Measurements from ENCODE around the gene SOCS6.

Gene SOCS6

GRCh38 chr18:70261141-70261788 is 27.6 kb upstream of the SOCS6 start:
- DNase-seq (ENCODE audit: low read depth, low spot score), result no peak
- H3K4me3 ChIP-seq (ENCODE audit: low read length), result no peak overlapping the region
- H3K36me3 ChIP-seq (ENCODE audit: control insufficient read depth, insufficient read depth, low read length), result no peaks in the 10 kb centered on the region
- no CpG with 5 or more reads among the region's 9 CpGs for WGBS (ENCODE audit: insufficient coverage, insufficient read length)
- H3K27ac ChIP-seq (ENCODE audit: low read length), result no peak overlapping the region
- no peaks in the 10 kb centered on the region for H3K27me3 ChIP-seq (ENCODE audit: control insufficient read depth, insufficient read depth, low read length)
- H3K4me1 ChIP-seq (ENCODE audit: control insufficient read depth, insufficient read depth, low read length), result no peaks in the 10 kb centered on the region
- H3K9me3 ChIP-seq (ENCODE audit: control insufficient read depth, insufficient read depth, low read length), result no peaks in the 10 kb centered on the region

GRCh38 chr18:70263336-70263735 is 25.5 kb upstream of the SOCS6 start:
- H3K27ac ChIP-seq (ENCODE audit: low read length), result no peak overlapping the region
- no peaks in the 10 kb centered on the region for H3K9me3 ChIP-seq (ENCODE audit: control insufficient read depth, insufficient read depth, low read length)
- no peaks in the 10 kb centered on the region for H3K36me3 ChIP-seq (ENCODE audit: control insufficient read depth, insufficient read depth, low read length)
- no peak for DNase-seq (ENCODE audit: low read depth, low spot score)
- no peaks in the 10 kb centered on the region for H3K4me1 ChIP-seq (ENCODE audit: control insufficient read depth, insufficient read depth, low read length)
- WGBS (ENCODE audit: insufficient coverage, insufficient read length), result no CpG with 5 or more reads among the region's 3 CpGs
- H3K4me3 ChIP-seq (ENCODE audit: low read length), result no peak overlapping the region
- H3K27me3 ChIP-seq (ENCODE audit: control insufficient read depth, insufficient read depth, low read length), result no peaks in the 10 kb centered on the region

- Histone ChIP-seq H3K9me3 (ENCODE audit: control insufficient read depth, insufficient read depth, low read length) (0 out of 2 replicates have a peak, but pooled peaks cover 2% of the 10 kb centered on the region), H3K4me3 (ENCODE audit: low read length) (no peak overlapping the region), H3K4me1 (ENCODE audit: control insufficient read depth, insufficient read depth, low read length) (no peaks in the 10 kb centered on the region), H3K27me3 (ENCODE audit: control insufficient read depth, insufficient read depth, low read length) (no peaks in the 10 kb centered on the region), H3K27ac (ENCODE audit: low read length) (no peak overlapping the region), H3K36me3 (ENCODE audit: control insufficient read depth, insufficient read depth, low read length) (no peaks in the 10 kb centered on the region)
- WGBS (ENCODE audit: insufficient coverage, insufficient read length), result no CpG with 5 or more reads among the region's 3 CpGs
- no peak for DNase-seq (ENCODE audit: low read depth, low spot score)
These were observed 17.1 kb upstream of the SOCS6 start for GRCh38 chr18:70271742-70272141.

GRCh38 chr18:70273021-70273420 is 15.8 kb upstream of the SOCS6 start:
- H3K9me3 ChIP-seq (ENCODE audit: control insufficient read depth, insufficient read depth, low read length), result 0 out of 2 replicates have a peak, but pooled peaks cover 2% of the 10 kb centered on the region
- H3K4me1 ChIP-seq (ENCODE audit: control insufficient read depth, insufficient read depth, low read length), result no peaks in the 10 kb centered on the region; the same call in 1 of the 2 replicates
- no CpG with 5 or more reads among the region's 1 CpG for WGBS (ENCODE audit: insufficient coverage, insufficient read length)

GRCh38 chr18:70276416-70277191 is 12.2 kb upstream of the SOCS6 start:
- WGBS (ENCODE audit: insufficient coverage, insufficient read length), result no CpG with 5 or more reads among the region's 5 CpGs
- no peak overlapping the region for H3K27ac ChIP-seq (ENCODE audit: low read length)
- no peak for DNase-seq (ENCODE audit: low read depth, low spot score)
- no peak overlapping the region for H3K4me3 ChIP-seq (ENCODE audit: low read length)
- 0 out of 2 replicates have a peak, but pooled peaks cover 2% of the 10 kb centered on the region for H3K9me3 ChIP-seq (ENCODE audit: control insufficient read depth, insufficient read depth, low read length)
- no peaks in the 10 kb centered on the region for H3K27me3 ChIP-seq (ENCODE audit: control insufficient read depth, insufficient read depth, low read length)
- no peaks in the 10 kb centered on the region; the same call in 1 of the 2 replicates for H3K4me1 ChIP-seq (ENCODE audit: control insufficient read depth, insufficient read depth, low read length)
- no peaks in the 10 kb centered on the region for H3K36me3 ChIP-seq (ENCODE audit: control insufficient read depth, insufficient read depth, low read length)

More at GRCh38 chr18:70273021-70273420, 15.8 kb upstream of the SOCS6 start:
- Histone ChIP-seq H3K4me3 (ENCODE audit: low read length) (no peak overlapping the region), H3K27ac (ENCODE audit: low read length) (no peak overlapping the region), H3K27me3 (ENCODE audit: control insufficient read depth, insufficient read depth, low read length) (no peaks in the 10 kb centered on the region), H3K36me3 (ENCODE audit: control insufficient read depth, insufficient read depth, low read length) (no peaks in the 10 kb centered on the region)
- DNase-seq (ENCODE audit: low read depth, low spot score), result no peak

- no CpG with 5 or more reads among the region's 2 CpGs for WGBS (ENCODE audit: insufficient coverage, insufficient read length)
- H3K27ac ChIP-seq (ENCODE audit: low read length), result no peak overlapping the region
- no peaks in the 10 kb centered on the region; the same call in 1 of the 2 replicates for H3K4me1 ChIP-seq (ENCODE audit: control insufficient read depth, insufficient read depth, low read length)
- no peak for DNase-seq (ENCODE audit: low read depth, low spot score)
- H3K9me3 ChIP-seq (ENCODE audit: control insufficient read depth, insufficient read depth, low read length), result no peaks in the 10 kb centered on the region
- no peaks in the 10 kb centered on the region for H3K36me3 ChIP-seq (ENCODE audit: control insufficient read depth, insufficient read depth, low read length)
- no peak overlapping the region for H3K4me3 ChIP-seq (ENCODE audit: low read length)
- H3K27me3 ChIP-seq (ENCODE audit: control insufficient read depth, insufficient read depth, low read length), result no peaks in the 10 kb centered on the region
These were observed 9.4 kb upstream of the SOCS6 start for GRCh38 chr18:70279470-70279869.

GRCh38 chr18:70280007-70280925 is 8.6 kb upstream of the SOCS6 start:
- H3K9me3 ChIP-seq (ENCODE audit: control insufficient read depth, insufficient read depth, low read length), result no peaks in the 10 kb centered on the region
- DNase-seq (ENCODE audit: low read depth, low spot score), result no peak
- no peak overlapping the region for H3K4me3 ChIP-seq (ENCODE audit: low read length)
- H3K36me3 ChIP-seq (ENCODE audit: control insufficient read depth, insufficient read depth, low read length), result no peaks in the 10 kb centered on the region
- no peaks in the 10 kb centered on the region for H3K27me3 ChIP-seq (ENCODE audit: control insufficient read depth, insufficient read depth, low read length)
- no peak overlapping the region for H3K27ac ChIP-seq (ENCODE audit: low read length)
- WGBS (ENCODE audit: insufficient coverage, insufficient read length), result no CpG with 5 or more reads among the region's 5 CpGs
- no peaks in the 10 kb centered on the region; the same call in 1 of the 2 replicates for H3K4me1 ChIP-seq (ENCODE audit: control insufficient read depth, insufficient read depth, low read length)

GRCh38 chr18:70284976-70285620 is 3.7 kb upstream of the SOCS6 start:
- Histone ChIP-seq H3K4me1 (ENCODE audit: control insufficient read depth, insufficient read depth, low read length) (no peaks in the 10 kb centered on the region), H3K9me3 (ENCODE audit: control insufficient read depth, insufficient read depth, low read length) (no peaks in the 10 kb centered on the region), H3K27ac (ENCODE audit: low read length) (no peak overlapping the region), H3K4me3 (ENCODE audit: low read length) (no peak overlapping the region), H3K27me3 (ENCODE audit: control insufficient read depth, insufficient read depth, low read length) (no peaks in the 10 kb centered on the region), H3K36me3 (ENCODE audit: control insufficient read depth, insufficient read depth, low read length) (no peaks in the 10 kb centered on the region)
- DNase-seq (ENCODE audit: low read depth, low spot score), result no peak
- no CpG with 5 or more reads among the region's 2 CpGs for WGBS (ENCODE audit: insufficient coverage, insufficient read length)

GRCh38 chr18:70287731-70288130 is 1.1 kb upstream of the SOCS6 start:
- H3K9me3 ChIP-seq (ENCODE audit: control insufficient read depth, insufficient read depth, low read length), result no peaks in the 10 kb centered on the region
- no peaks in the 10 kb centered on the region for H3K36me3 ChIP-seq (ENCODE audit: control insufficient read depth, insufficient read depth, low read length)
- H3K4me3 ChIP-seq (ENCODE audit: low read length), result no peak overlapping the region
- H3K4me1 ChIP-seq (ENCODE audit: control insufficient read depth, insufficient read depth, low read length), result no peaks in the 10 kb centered on the region
- no peaks in the 10 kb centered on the region for H3K27me3 ChIP-seq (ENCODE audit: control insufficient read depth, insufficient read depth, low read length)
- WGBS (ENCODE audit: insufficient coverage, insufficient read length), result no CpG with 5 or more reads among the region's 2 CpGs
- no peak overlapping the region for H3K27ac ChIP-seq (ENCODE audit: low read length)
- no peak for DNase-seq (ENCODE audit: low read depth, low spot score)
